ENCODE measurements around the gene FRMPD1. TPM values are rescaled to one million over a fixed set of nuclear protein-coding genes. Genes with fewer than 3 reads are reported as not detected.
A peak's percentile ranks its signal among the peaks of the same experiment; 100 is the strongest.

Gene FRMPD1
- total and polyA plus RNA-seq, 7 donors = 0.16 to 0.71 (median 0.28) TPM; not detected in 2

- no peak for TF ChIP-seq EP300 (IDR thresholded peaks at IDR 0.05)
- no peak for TF ChIP-seq POLR2A (IDR thresholded peaks at IDR 0.05)
- no peak for TF ChIP-seq POLR2AphosphoS5 (IDR thresholded peaks at IDR 0.05)
- TF ChIP-seq CTCF (IDR thresholded peaks at IDR 0.05) = no peak
- no peak overlapping the region for H3K4me3 ChIP-seq
- H3K36me3 ChIP-seq = no peaks in the 10 kb centered on the region
- no peak overlapping the region for H3K27ac ChIP-seq
- H3K9me3 ChIP-seq = no peaks in the 10 kb centered on the region
- no peaks in the 10 kb centered on the region for H3K4me1 ChIP-seq
- intact Hi-C loops (cut with DNase I) = no loop called here
- H3K27me3 ChIP-seq = peaks cover 0 to 10% (median 0%) of the 10 kb centered on the region in 3 donors
- no peak for DNase-seq
Measured at GRCh38 chr9:37643214-37643613, 7.5 kb upstream of the FRMPD1 start.

GRCh38 chr9:37645903-37646506 lies 4.7 kb upstream of the FRMPD1 start:
- DNase-seq = no peak

GRCh38 chr9:37650299-37650872 lies 368 bp upstream of the FRMPD1 start:
- H3K4me1 ChIP-seq = peaks cover 0 to 12% (median 8%) of the 10 kb centered on the region in 4 donors
- DNase-seq = no peak
- intact Hi-C loops (cut with DNase I) = loop anchor here (2.0 to 5.0 kb wide), 4 partner anchors 33 to 163 kb away; partner anchors contain the start of gene POLR1E
- peak overlapping the region in 3 of 4 donors; percentile 53 to 70 (median 62) for H3K4me3 ChIP-seq
- no peak overlapping the region for H3K27ac ChIP-seq
- H3K27me3 ChIP-seq = peaks cover 0 to 36% (median 20%) of the 10 kb centered on the region in 3 donors
- H3K36me3 ChIP-seq = no peaks in the 10 kb centered on the region
- H3K9me3 ChIP-seq = no peaks in the 10 kb centered on the region
- WGBS, 2 donors = 16 to 18% methylated on average over 45 of the region's 45 CpGs
- no peak for TF ChIP-seq POLR2AphosphoS5 (IDR thresholded peaks at IDR 0.05)
- TF ChIP-seq EP300 (IDR thresholded peaks at IDR 0.05) = no peak
- no peak for TF ChIP-seq CTCF (IDR thresholded peaks at IDR 0.05)
- TF ChIP-seq POLR2A (IDR thresholded peaks at IDR 0.05) = no peak

More at GRCh38 chr9:37645903-37646506, 4.7 kb upstream of the FRMPD1 start:
- intact Hi-C loops (cut with DNase I) = no loop called here
- H3K9me3 ChIP-seq = no peaks in the 10 kb centered on the region
- peaks cover 0 to 2% (median 1%) of the 10 kb centered on the region in 4 donors for H3K4me1 ChIP-seq
- H3K27ac ChIP-seq = no peak overlapping the region
- no peak overlapping the region for H3K4me3 ChIP-seq
- no peak for TF ChIP-seq POLR2AphosphoS5 (IDR thresholded peaks at IDR 0.05)
- TF ChIP-seq CTCF (IDR thresholded peaks at IDR 0.05) = no peak
- no peak for TF ChIP-seq POLR2A (IDR thresholded peaks at IDR 0.05)
- no peak for TF ChIP-seq EP300 (IDR thresholded peaks at IDR 0.05)
- no peaks in the 10 kb centered on the region for H3K36me3 ChIP-seq
- peaks cover 0 to 10% (median 0%) of the 10 kb centered on the region in 3 donors for H3K27me3 ChIP-seq
- 62 to 64% methylated on average over 5 of the region's 5 CpGs for WGBS, 2 donors

- TF ChIP-seq CTCF (IDR thresholded peaks at IDR 0.05) = no peak
- TF ChIP-seq POLR2AphosphoS5 (IDR thresholded peaks at IDR 0.05) = no peak
- no peak for TF ChIP-seq EP300 (IDR thresholded peaks at IDR 0.05)
- TF ChIP-seq POLR2A (IDR thresholded peaks at IDR 0.05) = no peak
- no peaks in the 10 kb centered on the region for H3K9me3 ChIP-seq
- 61 to 75% methylated on average over 7 of the region's 7 CpGs for WGBS, 2 donors
- H3K27me3 ChIP-seq = peaks cover 0 to 36% (median 20%) of the 10 kb centered on the region in 3 donors
- DNase-seq = no peak
- H3K36me3 ChIP-seq = no peaks in the 10 kb centered on the region
- H3K4me3 ChIP-seq = no peak overlapping the region
- intact Hi-C loops (cut with DNase I) = loop anchor here (5.0 kb wide), 3 partner anchors 35 to 165 kb away; partner anchors contain the start of gene POLR1E
- H3K4me1 ChIP-seq = peaks cover 0 to 12% (median 8%) of the 10 kb centered on the region in 4 donors
- no peak overlapping the region for H3K27ac ChIP-seq
Measured at GRCh38 chr9:37652261-37652660, 1.5 kb downstream of the FRMPD1 start.
